ENCODE results near the gene CCDC40. TPM values are rescaled to one million over a fixed set of nuclear protein-coding genes. Genes with fewer than 3 reads are reported as not detected.

CCDC40 gene
- total and polyA plus RNA-seq, 10 of the 15 experiments (the other 5 are each of a cell fraction or from before 2014, with no cell fraction given): 0.06 to 0.10 TPM; not detected in 8

GRCh38 chr17:80026359-80027042 lies 9.9 kb upstream of the CCDC40 start (continued):
- no peak for TF ChIP-seq USF1 (IDR thresholded peaks at IDR 0.05; ENCODE audit: borderline replicate concordance, extremely low read length, insufficient read depth, low read depth, low read length)

- WGBS (ENCODE audit: insufficient coverage, insufficient replicate concordance, low lambda C conversion rate, missing lambda C conversion rate): 64% methylated on average over 8 of the region's 8 CpGs
- intact Hi-C loops (cut with micrococcal nuclease; ENCODE audit: unreplicated experiment): no loop called here
- no peak overlapping the region for H3K4me2 ChIP-seq (ENCODE audit: control insufficient read depth, insufficient read depth)
These were observed 9.4 kb upstream of the CCDC40 start for GRCh38 chr17:80027043-80027435.

More at GRCh38 chr17:80027043-80027435, 9.4 kb upstream of the CCDC40 start:
- ATAC-seq (no peak), DNase-seq (ENCODE audit: low read depth, low spot score) (no peak), FAIRE-seq (no peak)
- ChIA-PET SMC1A (ENCODE audit: uncharacterized antibody, unreplicated experiment) (no interaction called here), RAD21 (ENCODE audit: unreplicated experiment) (no interaction called here), CTCF (interaction anchor here (1.5 to 2.2 kb wide), 2 partner anchors 19 to 22 kb away, joined by 4 to 9 read pairs; no protein-coding TSS in a partner anchor), POLR2A (no interaction called here)
- no TSS peak for BruUV-seq (replicated peaks)
- Histone ChIP-seq H3K27me3 (replicated peaks in 1 of 2; ENCODE audit: control insufficient read depth in 2 of 2, insufficient read depth in 2 of 2, low read length in 1 of 2) (no peaks in the 10 kb centered on the region; a peak in 1 of 4 replicates), H3K9me3 (replicated peaks; ENCODE audit: control insufficient read depth, insufficient read depth, low read length) (no peaks in the 10 kb centered on the region), H3K36me3 (ENCODE audit: control insufficient read depth in 2 of 2, insufficient read depth in 2 of 2, low read length in 1 of 2) (no peaks in the 10 kb centered on the region), H3K4me3 (no peak overlapping the region), H4K20me1 (ENCODE audit: control insufficient read depth, insufficient read depth) (no peaks in the 10 kb centered on the region; the same call in 1 of the 2 replicates), H3K27ac (ENCODE audit: control insufficient read depth, insufficient read depth) (no peak overlapping the region), H3K79me2 (ENCODE audit: control insufficient read depth, insufficient read depth, low read length) (no peaks in the 10 kb centered on the region), H3K4me1 (ENCODE audit: control insufficient read depth, insufficient read depth, low read length) (no peaks in the 10 kb centered on the region), H2AFZ (ENCODE audit: control insufficient read depth, low read depth, low read length) (no peak overlapping the region), H3K9ac (ENCODE audit: control insufficient read depth, insufficient read depth, low read length) (no peak overlapping the region)
- in situ Hi-C loops (cut with MboI): no loop called here
- TF ChIP-seq YBX1 (IDR thresholded peaks at IDR 0.05): no peak
- TF ChIP-seq KAT2A (conservative IDR thresholded peaks at IDR 0.05; ENCODE audit: control insufficient read depth, low read depth, low read length): no peak
- TF ChIP-seq ETV6 (conservative IDR thresholded peaks at IDR 0.05 in 1 of 2, IDR thresholded peaks at IDR 0.05 in 1 of 2; ENCODE audit: borderline replicate concordance in 1 of 2, low read depth in 1 of 2): no peak
- no peak for TF ChIP-seq E4F1 (IDR thresholded peaks at IDR 0.05; ENCODE audit: borderline replicate concordance, partially characterized antibody)
- TF ChIP-seq EED (IDR thresholded peaks at IDR 0.05; ENCODE audit: low read depth): no peak
- TF ChIP-seq E2F8 (IDR thresholded peaks at IDR 0.05; ENCODE audit: low read depth, partially characterized antibody): no peak
- TF ChIP-seq SMARCA5 (IDR thresholded peaks at IDR 0.05): no peak
- TF ChIP-seq HDAC2 (IDR thresholded peaks at IDR 0.05): no peak
- TF ChIP-seq ZNF384 (IDR thresholded peaks at IDR 0.05; ENCODE audit: borderline replicate concordance, low read depth, low read length): no peak
- TF ChIP-seq CBX3 (IDR thresholded peaks at IDR 0.05; ENCODE audit: borderline replicate concordance, low read depth): no peak
- no peak for TF ChIP-seq TCF3 (IDR thresholded peaks at IDR 0.05; ENCODE audit: borderline replicate concordance, insufficient read depth, low read depth, low read length)
